ENCODE results near the gene CAMK2G. TPM values are rescaled to one million over a fixed set of nuclear protein-coding genes. Genes with fewer than 3 reads are reported as not detected.

The CAMK2G gene
- total RNA-seq, 1 donor from 2014 or later: 36.6 TPM

GRCh38 chr10:73902351-73902750 lies 28.0 kb upstream of the CAMK2G start:
- H3K27me3 Mint-ChIP-seq (ENCODE audit: insufficient read depth, low read depth): peaks cover 5% of the 10 kb centered on the region
- peaks cover 17% of the 10 kb centered on the region for H3F3A ChIP-seq (ENCODE audit: low read depth)
- H3K27me3 ChIP-seq: no peaks in the 10 kb centered on the region
- H3K27ac ChIP-seq: no peak overlapping the region
- TF ChIP-seq EZH2 (IDR thresholded peaks at IDR 0.05) (no peak), EZH2phosphoT487 (IDR thresholded peaks at IDR 0.05) (no peak), CTCF (IDR thresholded peaks at IDR 0.05) (no peak)
- no peak for DNase-seq (ENCODE audit: low spot score)
- no peaks in the 10 kb centered on the region for H3K79me2 ChIP-seq (ENCODE audit: low read depth)
- H3K9me3 Mint-ChIP-seq: no peaks in the 10 kb centered on the region
- H3K4me3 Mint-ChIP-seq: no peak overlapping the region
- H3K4me1 Mint-ChIP-seq: peaks cover 18% of the 10 kb centered on the region
- no peaks in the 10 kb centered on the region for H4K20me1 ChIP-seq (ENCODE audit: low read depth)
- no peaks in the 10 kb centered on the region for H3K9me3 ChIP-seq (ENCODE audit: low read depth)
- H3K36me3 ChIP-seq: no peaks in the 10 kb centered on the region
- peak overlapping the region; percentile 70 for H2AFZ ChIP-seq (replicated peaks)
- H3K27ac Mint-ChIP-seq: no peak overlapping the region
- H3K4me2 ChIP-seq: no peak overlapping the region
- H3K4me1 ChIP-seq: peaks cover 7% of the 10 kb centered on the region
- H3K36me3 Mint-ChIP-seq: no peaks in the 10 kb centered on the region
- H3K4me3 ChIP-seq: no peak overlapping the region
- H3K9ac ChIP-seq: no peak overlapping the region

- H3K36me3 ChIP-seq: no peaks in the 10 kb centered on the region
- H3K4me3 Mint-ChIP-seq: no peak overlapping the region
- no peak overlapping the region for H2AFZ ChIP-seq (replicated peaks)
- no peak overlapping the region for H3K9ac ChIP-seq
- peaks cover 10% of the 10 kb centered on the region for H3F3A ChIP-seq (ENCODE audit: low read depth)
- H3K4me1 ChIP-seq: peaks cover under 1% of the 10 kb centered on the region
- peaks cover 7% of the 10 kb centered on the region for H3K4me1 Mint-ChIP-seq
- no peaks in the 10 kb centered on the region for H4K20me1 ChIP-seq (ENCODE audit: low read depth)
- H3K27ac Mint-ChIP-seq: no peak overlapping the region
- H3K27me3 Mint-ChIP-seq (ENCODE audit: insufficient read depth, low read depth): peaks cover 5% of the 10 kb centered on the region
- H3K27me3 ChIP-seq: no peaks in the 10 kb centered on the region
- no peaks in the 10 kb centered on the region for H3K36me3 Mint-ChIP-seq
- H3K79me2 ChIP-seq (ENCODE audit: low read depth): no peaks in the 10 kb centered on the region
- DNase-seq (ENCODE audit: low spot score): no peak
- no peak overlapping the region for H3K27ac ChIP-seq
- no peak overlapping the region for H3K4me2 ChIP-seq
- TF ChIP-seq EZH2 (IDR thresholded peaks at IDR 0.05): no peak
- TF ChIP-seq CTCF (IDR thresholded peaks at IDR 0.05): no peak
- TF ChIP-seq EZH2phosphoT487 (IDR thresholded peaks at IDR 0.05): no peak
- no peak overlapping the region for H3K4me3 ChIP-seq
- H3K9me3 ChIP-seq (ENCODE audit: low read depth): no peaks in the 10 kb centered on the region
- H3K9me3 Mint-ChIP-seq: no peaks in the 10 kb centered on the region
These were observed 26.9 kb upstream of the CAMK2G start for GRCh38 chr10:73901261-73901660.

GRCh38 chr10:73900064-73900463 lies 25.7 kb upstream of the CAMK2G start:
- Histone ChIP-seq H3K79me2 (ENCODE audit: low read depth) (no peaks in the 10 kb centered on the region), H3K4me3 (no peak overlapping the region), H3K36me3 (no peaks in the 10 kb centered on the region), H3K4me2 (no peak overlapping the region), H3F3A (ENCODE audit: low read depth) (no peaks in the 10 kb centered on the region), H2AFZ (replicated peaks) (no peak overlapping the region), H3K9me3 (ENCODE audit: low read depth) (no peaks in the 10 kb centered on the region), H3K27ac (no peak overlapping the region), H3K9ac (no peak overlapping the region), H3K4me1 (no peaks in the 10 kb centered on the region), H3K27me3 (no peaks in the 10 kb centered on the region), H4K20me1 (ENCODE audit: low read depth) (no peaks in the 10 kb centered on the region)
- no peak for DNase-seq (ENCODE audit: low spot score)
- Mint-ChIP-seq H3K27ac (peak overlapping the region; percentile 70), H3K4me3 (no peak overlapping the region), H3K9me3 (no peaks in the 10 kb centered on the region), H3K4me1 (no peaks in the 10 kb centered on the region), H3K36me3 (no peaks in the 10 kb centered on the region), H3K27me3 (ENCODE audit: insufficient read depth, low read depth) (peaks cover 5% of the 10 kb centered on the region)
- TF ChIP-seq EZH2phosphoT487 (IDR thresholded peaks at IDR 0.05) (no peak), EZH2 (IDR thresholded peaks at IDR 0.05) (no peak), CTCF (IDR thresholded peaks at IDR 0.05) (no peak)

Measured in neural progenitor cell (in vitro differentiated cells).